OCI-LY1 (cell line): ENCODE measurements around the gene FILIP1L.

ENCODE experiments used
- CTCF ChIP-seq: fragments of 200-600 bp; sonication (generic), shearing (Covaris generic); IDR thresholded peaks from 2 replicates; pipeline ENCODE4 v1.5.1; 2017; ENCODE audit warnings: mild to moderate bottlenecking, antibody characterized with exemption, low read length, moderate library complexity, mixed read lengths
- EZH2 ChIP-seq: fragments of 200-600 bp; sonication (generic), shearing (Covaris generic); IDR thresholded peaks from 2 replicates; pipeline ENCODE4 v1.8.0; 2017; ENCODE audit warnings: borderline replicate concordance, mixed run types, mild to moderate bottlenecking, antibody characterized with exemption, low read length, moderate library complexity, mixed read lengths

- TF ChIP-seq CTCF (no peak), EZH2 (no peak)
Measured at GRCh38 chr3:100053951-100054620, 60.2 kb downstream of the FILIP1L start.
